Activated T-cell treated with anti-CD3 and anti-CD28 coated beads, Interleukin-2, amount 50 U/mL, for 4 hours (primary cell): ENCODE measurements around the gene PPP1CB. TPM values are rescaled to one million over a fixed set of nuclear protein-coding genes. Genes with fewer than 3 reads are reported as not detected.
A peak's percentile ranks its signal among the peaks of the same experiment; 100 is the strongest.

ENCODE experiments used
- ATAC-seq, 2 donors: fragments of 200-7000 bp; cut with Tn5 transposase; one replicate each; pipeline ENCODE4 v1.10.0; 2021
- DNase-seq: peaks from one replicate; pipeline ENCODE4 v3.0.0-alpha.2; 2020
- H3K27me3 Mint-ChIP-seq: one replicate; pipeline ENCODE4 v1.8.0; 2021; ENCODE audit warnings: low read depth, mixed read lengths
- H3K36me3 Mint-ChIP-seq: one replicate; pipeline ENCODE4 v1.8.0; 2022; ENCODE audit warnings: mixed read lengths; ENCODE audit not compliant: insufficient read depth
- H3K4me1 Mint-ChIP-seq: one replicate; pipeline ENCODE4 v1.8.0; 2021; ENCODE audit warnings: low read depth, mixed read lengths
- H3K4me3 Mint-ChIP-seq: one replicate; pipeline ENCODE4 v1.8.0; 2021; ENCODE audit warnings: mild to moderate bottlenecking, moderate library complexity, mixed read lengths
- H3K9me3 Mint-ChIP-seq: one replicate; pipeline ENCODE4 v1.8.0; 2021; ENCODE audit warnings: mixed read lengths
- total RNA-seq, 3 donors: library from RNA; stranded (reverse); gene quantifications; one replicate each; pipeline ENCODE4 v1.2.1, GENCODE V29; 2021

Gene PPP1CB
- total RNA-seq, result 100 to 1,000 TPM; 197 to 224 (median 210) TPM

- ATAC-seq, result peak; percentile 89 to 92
- Mint-ChIP-seq H3K27me3 (no peaks in the 10 kb centered on the region), H3K36me3 (peaks cover 3% of the 10 kb centered on the region), H3K4me1 (peaks cover 55% of the 10 kb centered on the region), H3K4me3 (peak within 1 kb of the TSS; percentile 99), H3K9me3 (no peaks in the 10 kb centered on the region)
- peak; percentile 92 for DNase-seq
These were observed at the start of gene PPP1CB for GRCh38 chr2:28751252-28751955. PPP1CB (plus strand) TSS chr2:28751830; CDS start chr2:28752125, 295 bp downstream.

GRCh38 chr2:28702415-28702861, 49.2 kb upstream of the PPP1CB start:
- no peak for ATAC-seq
- no peaks in the 10 kb centered on the region for H3K27me3 Mint-ChIP-seq
- H3K4me1 Mint-ChIP-seq, result no peaks in the 10 kb centered on the region
- no peak overlapping the region for H3K4me3 Mint-ChIP-seq
- H3K9me3 Mint-ChIP-seq, result peaks cover 20% of the 10 kb centered on the region
- H3K36me3 Mint-ChIP-seq, result no peaks in the 10 kb centered on the region
- no peak for DNase-seq

- Mint-ChIP-seq H3K27me3 (no peaks in the 10 kb centered on the region), H3K4me1 (no peaks in the 10 kb centered on the region), H3K36me3 (no peaks in the 10 kb centered on the region), H3K9me3 (peaks cover 20% of the 10 kb centered on the region), H3K4me3 (no peak overlapping the region)
- ATAC-seq (no peak), DNase-seq (no peak)
These were observed 48.8 kb upstream of the PPP1CB start for GRCh38 chr2:28702878-28703277.

- DNase-seq, result no peak
- Mint-ChIP-seq H3K4me3 (no peak overlapping the region), H3K9me3 (peaks cover 20% of the 10 kb centered on the region), H3K36me3 (no peaks in the 10 kb centered on the region), H3K27me3 (no peaks in the 10 kb centered on the region), H3K4me1 (no peaks in the 10 kb centered on the region)
- ATAC-seq, result no peak
These were observed 47.0 kb upstream of the PPP1CB start for GRCh38 chr2:28704621-28705020.

GRCh38 chr2:28705751-28706440, 45.7 kb upstream of the PPP1CB start:
- DNase-seq (no peak), ATAC-seq (no peak)
- H3K27me3 Mint-ChIP-seq, result no peaks in the 10 kb centered on the region
- no peaks in the 10 kb centered on the region for H3K4me1 Mint-ChIP-seq
- no peaks in the 10 kb centered on the region for H3K36me3 Mint-ChIP-seq
- H3K4me3 Mint-ChIP-seq, result no peak overlapping the region
- peaks cover 20% of the 10 kb centered on the region for H3K9me3 Mint-ChIP-seq

- Mint-ChIP-seq H3K4me1 (peaks cover 2% of the 10 kb centered on the region), H3K9me3 (peaks cover 20% of the 10 kb centered on the region), H3K4me3 (no peak overlapping the region), H3K27me3 (no peaks in the 10 kb centered on the region), H3K36me3 (no peaks in the 10 kb centered on the region)
- DNase-seq (no peak), ATAC-seq (no peak)
These were observed 44.0 kb upstream of the PPP1CB start for GRCh38 chr2:28707592-28707991.

GRCh38 chr2:28709101-28709500, 42.5 kb upstream of the PPP1CB start:
- H3K4me1 Mint-ChIP-seq, result peaks cover 7% of the 10 kb centered on the region
- peaks cover 20% of the 10 kb centered on the region for H3K9me3 Mint-ChIP-seq
- H3K27me3 Mint-ChIP-seq, result no peaks in the 10 kb centered on the region
- DNase-seq, result no peak
- no peak for ATAC-seq
- no peak overlapping the region for H3K4me3 Mint-ChIP-seq
- no peaks in the 10 kb centered on the region for H3K36me3 Mint-ChIP-seq

- Mint-ChIP-seq H3K36me3 (no peaks in the 10 kb centered on the region), H3K9me3 (peaks cover 11% of the 10 kb centered on the region), H3K27me3 (no peaks in the 10 kb centered on the region), H3K4me3 (no peak overlapping the region), H3K4me1 (peaks cover 7% of the 10 kb centered on the region)
- DNase-seq (no peak), ATAC-seq (no peak)
These were observed 41.1 kb upstream of the PPP1CB start for GRCh38 chr2:28710545-28710944.

GRCh38 chr2:28713577-28714298, 37.9 kb upstream of the PPP1CB start:
- H3K4me3 Mint-ChIP-seq, result no peak overlapping the region
- no peaks in the 10 kb centered on the region for H3K27me3 Mint-ChIP-seq
- no peak for DNase-seq
- H3K4me1 Mint-ChIP-seq, result peaks cover 11% of the 10 kb centered on the region
- peak; percentile 40 to 74 for ATAC-seq
- H3K36me3 Mint-ChIP-seq, result no peaks in the 10 kb centered on the region
- no peaks in the 10 kb centered on the region for H3K9me3 Mint-ChIP-seq

- DNase-seq (no peak), ATAC-seq (peak in 1 of 2 donors; percentile 40)
- Mint-ChIP-seq H3K4me1 (peaks cover 11% of the 10 kb centered on the region), H3K27me3 (no peaks in the 10 kb centered on the region), H3K9me3 (no peaks in the 10 kb centered on the region), H3K36me3 (no peaks in the 10 kb centered on the region), H3K4me3 (no peak overlapping the region)
These were observed 35.3 kb upstream of the PPP1CB start for GRCh38 chr2:28716265-28716865.

GRCh38 chr2:28717339-28717758, 34.3 kb upstream of the PPP1CB start:
- no peak for DNase-seq
- no peak for ATAC-seq
- Mint-ChIP-seq H3K27me3 (no peaks in the 10 kb centered on the region), H3K9me3 (no peaks in the 10 kb centered on the region), H3K4me3 (no peak overlapping the region), H3K4me1 (peaks cover 9% of the 10 kb centered on the region), H3K36me3 (no peaks in the 10 kb centered on the region)

GRCh38 chr2:28720345-28720744, 31.3 kb upstream of the PPP1CB start:
- peaks cover 4% of the 10 kb centered on the region for H3K4me1 Mint-ChIP-seq
- no peak for DNase-seq
- no peaks in the 10 kb centered on the region for H3K36me3 Mint-ChIP-seq
- no peak for ATAC-seq
- H3K9me3 Mint-ChIP-seq, result no peaks in the 10 kb centered on the region
- H3K4me3 Mint-ChIP-seq, result no peak overlapping the region
- H3K27me3 Mint-ChIP-seq, result no peaks in the 10 kb centered on the region

- ATAC-seq, result no peak
- DNase-seq, result no peak
- H3K4me1 Mint-ChIP-seq, result peaks cover 2% of the 10 kb centered on the region
- no peaks in the 10 kb centered on the region for H3K9me3 Mint-ChIP-seq
- H3K27me3 Mint-ChIP-seq, result no peaks in the 10 kb centered on the region
- H3K4me3 Mint-ChIP-seq, result no peak overlapping the region
- no peaks in the 10 kb centered on the region for H3K36me3 Mint-ChIP-seq
These were observed 29.9 kb upstream of the PPP1CB start for GRCh38 chr2:28721601-28722191.
